Spleen (tissue), 11 donors: ENCODE data around the gene SDC3. TPM values are rescaled to one million over a fixed set of nuclear protein-coding genes. Genes with fewer than 3 reads are reported as not detected.
A peak's percentile ranks its signal among the peaks of the same experiment; 100 is the strongest.
"Not testable (repeated sequence)": the region's sequence is repeated elsewhere in the genome, so short reads cannot be mapped to it uniquely, and the experiment has no call there.

Experiments used
- DNase-seq: peaks from one replicate; pipeline ENCODE4 v3.0.0-alpha.2; 2020
- H3K27ac ChIP-seq, 8 donors: fragments of 200-600 bp; sonication (generic) in 7 of 8; 1 replicate in 4 of 8; 2 replicates in 4 of 8; pipeline versions ENCODE4 v1.5.0 to v1.8.0; 2016 to 2021; ENCODE audit warnings: inconsistent platforms in 4 of 8, mild to moderate bottlenecking in 4 of 8, moderate library complexity in 1 of 8
- H3K27me3 ChIP-seq, 7 donors: fragments of 200-600 bp; sonication (generic) in 6 of 7; replicated peaks in 1 of 7; 1 replicate in 4 of 7; 2 replicates in 3 of 7; pipeline versions ENCODE4 v1.5.0 to v1.8.0; 2016 to 2021; ENCODE audit warnings: inconsistent platforms in 3 of 7, mild to moderate bottlenecking in 1 of 7
- H3K36me3 ChIP-seq, 6 donors: fragments of 200-600 bp; sonication (generic) in 5 of 6; 1 replicate in 4 of 6; 2 replicates in 2 of 6; pipeline versions ENCODE4 v1.5.0 to v1.8.0; 2016 to 2021; ENCODE audit warnings: inconsistent platforms in 2 of 6
- H3K4me1 ChIP-seq, 6 donors: fragments of 200-600 bp; sonication (generic) in 5 of 6; 1 replicate in 3 of 6; 2 replicates in 3 of 6; pipeline versions ENCODE4 v1.5.0 to v1.8.0; 2016 to 2021; ENCODE audit warnings: inconsistent platforms in 3 of 6
- H3K4me3 ChIP-seq, 8 donors: fragments of 200-600 bp; sonication (generic) in 7 of 8; 1 replicate in 4 of 8; 2 replicates in 4 of 8; pipeline versions ENCODE4 v1.5.0 to v1.8.0; 2016 to 2021; ENCODE audit warnings: inconsistent platforms in 4 of 8, mild to moderate bottlenecking in 4 of 8, moderate library complexity in 2 of 8
- H3K9me3 ChIP-seq, 8 donors: fragments of 200-600 bp; sonication (generic) in 7 of 8; 1 replicate in 4 of 8; 2 replicates in 4 of 8; pipeline versions ENCODE4 v1.5.0 to v1.8.0; 2016 to 2021; ENCODE audit warnings: inconsistent platforms in 4 of 8
- POLR2A ChIP-seq, 3 donors: fragments of 450-650 bp; IDR thresholded peaks; one replicate each; pipeline ENCODE4 v1.5.1; 2017; ENCODE audit warnings: antibody characterized with exemption in 3 of 3, mild to moderate bottlenecking in 1 of 3
- POLR2AphosphoS5 ChIP-seq, 3 donors: sonication (generic); formaldehyde crosslinking; IDR thresholded peaks; one replicate each; pipeline ENCODE4 v1.5.1; 2017; ENCODE audit warnings: antibody characterized with exemption in 3 of 3
- WGBS, 5 donors: extraction: QIAGEN DNeasy Blood & Tissue Kit in 3 of 5; methylation state at CpG; one replicate each; pipeline versions ENCODE4 v1.1.5 to v1.1.7; 2013 to 2018; 5-methylcytosine and 5-hydroxymethylcytosine counted together
- intact Hi-C: fragments of 100-400 bp; cut with DNase I; formaldehyde crosslinking; loops from one replicate; pipeline ENCODE4 v1.15.0; 2023; ENCODE audit warnings: low total_unique reads
- polyA plus RNA-seq, 3 donors: library from polyadenylated mRNA; stranded (reverse); fragments of 200-250 nt; gene quantifications; one replicate each; pipeline ENCODE4 v1.2.1, GENCODE V29; 2013
- total RNA-seq, 7 donors: library from RNA; depleted of rRNA in 3 of 7; stranded (reverse); fragments of >200 nt in 3 of 7; fragmentation: NEBNext Ultra II Directional in 4 of 7; extraction: Animal tissue kit (Norgen Biotek cat#: 25700) in 4 of 7; gene quantifications; one replicate each; pipeline versions ENCODE4 v1.1.0 to v1.2.1, GENCODE V29; 2016 to 2021
- TF ChIP-seq, protein P1 (sequence below), 11 experiments: fragments of 200-600 bp in 7 of 11; fragments of 450-650 bp in 4 of 11; sonication (generic) in 4 of 11; IDR thresholded peaks in 8 of 11; conservative IDR thresholded peaks in 3 of 11; 1 replicate in 7 of 11; 2 replicates in 4 of 11; pipeline versions ENCODE4 v1.4.0 to v1.8.0; 2016 to 2021; ENCODE audit warnings: antibody characterized with exemption in 11 of 11, inconsistent platforms in 4 of 11, mild to moderate bottlenecking in 1 of 11
- donor health status: healthy with polysubstance abuse.
- donor health status: DM: no; HTN: no; CAD: no; lungs with moderate emphysema.
- donor health status: DM: no; HTN: no; CAD: no.
- donor health status: Bipolar disorder and iron deficiency.
- donor health status: healthy.
- donor health status: DM: no; HTN: no; CAD: no.
- donor health status: DM: yes; HTN: yes; CAD: no.

SDC3 gene
- total and polyA plus RNA-seq, 10 donors: 8.0 to 347 (median 159) TPM

GRCh38 chr1:30870035-30870434, 38.5 kb downstream of the SDC3 start:
- H3K4me3 ChIP-seq: no peak overlapping the region
- peak in 1 of 3 donors; percentile 7 for TF ChIP-seq POLR2AphosphoS5 (IDR thresholded peaks at IDR 0.05)
- TF ChIP-seq, protein P1, sequence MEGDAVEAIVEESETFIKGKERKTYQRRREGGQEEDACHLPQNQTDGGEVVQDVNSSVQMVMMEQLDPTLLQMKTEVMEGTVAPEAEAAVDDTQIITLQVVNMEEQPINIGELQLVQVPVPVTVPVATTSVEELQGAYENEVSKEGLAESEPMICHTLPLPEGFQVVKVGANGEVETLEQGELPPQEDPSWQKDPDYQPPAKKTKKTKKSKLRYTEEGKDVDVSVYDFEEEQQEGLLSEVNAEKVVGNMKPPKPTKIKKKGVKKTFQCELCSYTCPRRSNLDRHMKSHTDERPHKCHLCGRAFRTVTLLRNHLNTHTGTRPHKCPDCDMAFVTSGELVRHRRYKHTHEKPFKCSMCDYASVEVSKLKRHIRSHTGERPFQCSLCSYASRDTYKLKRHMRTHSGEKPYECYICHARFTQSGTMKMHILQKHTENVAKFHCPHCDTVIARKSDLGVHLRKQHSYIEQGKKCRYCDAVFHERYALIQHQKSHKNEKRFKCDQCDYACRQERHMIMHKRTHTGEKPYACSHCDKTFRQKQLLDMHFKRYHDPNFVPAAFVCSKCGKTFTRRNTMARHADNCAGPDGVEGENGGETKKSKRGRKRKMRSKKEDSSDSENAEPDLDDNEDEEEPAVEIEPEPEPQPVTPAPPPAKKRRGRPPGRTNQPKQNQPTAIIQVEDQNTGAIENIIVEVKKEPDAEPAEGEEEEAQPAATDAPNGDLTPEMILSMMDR (IDR thresholded peaks at IDR 0.05 in 8 of 11, conservative IDR thresholded peaks at IDR 0.05 in 3 of 11): no peak
- H3K27me3 ChIP-seq: peaks cover 0 to 44% (median 0%) of the 10 kb centered on the region in 7 donors
- 82 to 100% (median 87%) methylated on average over 1 to 3 of the region's 3 CpGs; no CpG with 5 or more reads in 1 of the 5 donors for WGBS, 5 donors
- intact Hi-C loops: no loop called here
- H3K27ac ChIP-seq: no peak overlapping the region
- peaks cover 0 to 9% (median 3%) of the 10 kb centered on the region in 6 donors for H3K4me1 ChIP-seq
- H3K36me3 ChIP-seq: peaks cover 0 to 51% (median 17%) of the 10 kb centered on the region in 6 donors
- DNase-seq: no peak
- peaks cover 0 to 27% (median 10%) of the 10 kb centered on the region in 8 donors for H3K9me3 ChIP-seq

- Histone ChIP-seq H3K27ac (no peak overlapping the region), H3K27me3 (peaks cover 0 to 52% (median 0%) of the 10 kb centered on the region in 7 donors), H3K9me3 (peaks cover 0 to 27% (median 10%) of the 10 kb centered on the region in 8 donors), H3K4me3 (no peak overlapping the region), H3K4me1 (peaks cover 0 to 9% (median 3%) of the 10 kb centered on the region in 6 donors), H3K36me3 (peaks cover 0 to 41% (median 17%) of the 10 kb centered on the region in 6 donors)
- WGBS, 5 donors: 45 to 55% (median 54%) methylated on average over 13 of the region's 13 CpGs
- intact Hi-C loops: no loop called here
- peak in 1 of 3 donors; percentile 34 for TF ChIP-seq POLR2AphosphoS5 (IDR thresholded peaks at IDR 0.05)
- TF ChIP-seq, protein P1 (IDR thresholded peaks at IDR 0.05 in 8 of 11, conservative IDR thresholded peaks at IDR 0.05 in 3 of 11): no peak
- DNase-seq: no peak
These were observed 39.6 kb downstream of the SDC3 start for GRCh38 chr1:30868833-30869435.

GRCh38 chr1:30868057-30868456, 40.5 kb downstream of the SDC3 start:
- intact Hi-C loops, H3K27ac ChIP-seq, H3K4me3 ChIP-seq, H3K4me1 ChIP-seq, DNase-seq: not testable (repeated sequence)
- Histone ChIP-seq H3K27me3 (peaks cover 0 to 52% (median 0%) of the 10 kb centered on the region in 7 donors), H3K36me3 (peaks cover 0 to 32% (median 12%) of the 10 kb centered on the region in 6 donors), H3K9me3 (peaks cover 0 to 18% (median 7%) of the 10 kb centered on the region in 8 donors)
- 65 to 83% (median 76%) methylated on average over 4 of the region's 4 CpGs for WGBS, 5 donors

GRCh38 chr1:30867537-30867936, 41.0 kb downstream of the SDC3 start:
- peaks cover 0 to 9% (median 3%) of the 10 kb centered on the region in 6 donors for H3K4me1 ChIP-seq
- H3K9me3 ChIP-seq: peaks cover 0 to 13% (median 2%) of the 10 kb centered on the region in 8 donors
- TF ChIP-seq POLR2AphosphoS5 (IDR thresholded peaks at IDR 0.05) (no peak), POLR2A (IDR thresholded peaks at IDR 0.05) (no peak)
- TF ChIP-seq, protein P1 (IDR thresholded peaks at IDR 0.05 in 8 of 11, conservative IDR thresholded peaks at IDR 0.05 in 3 of 11): no peak
- no peak for DNase-seq
- peaks cover 0 to 52% (median 0%) of the 10 kb centered on the region in 7 donors for H3K27me3 ChIP-seq
- WGBS, 5 donors: 83 to 97% (median 90%) methylated on average over 4 of the region's 4 CpGs
- intact Hi-C loops: no loop called here
- peaks cover 0 to 27% (median 7%) of the 10 kb centered on the region in 6 donors for H3K36me3 ChIP-seq
- H3K27ac ChIP-seq: no peak overlapping the region
- no peak overlapping the region for H3K4me3 ChIP-seq
